Liver (tissue), 9 donors: ENCODE measurements around the gene NDRG4. TPM values are rescaled to one million over a fixed set of nuclear protein-coding genes. Genes with fewer than 3 reads are reported as not detected.

ENCODE experiments used
- DNase-seq: peaks from one replicate; pipeline ENCODE4 v3.0.0-alpha.2; 2017; ENCODE audit warnings: low spot score
- H3K27ac ChIP-seq, 2 donors: one replicate each; pipeline ENCODE4 v1.7.0; 2013; ENCODE audit warnings: inconsistent platforms in 2 of 2, low read length in 2 of 2, control low read depth in 1 of 2, low read depth in 1 of 2, mild to moderate bottlenecking in 1 of 2
- H3K27me3 ChIP-seq, 4 donors: one replicate each; pipeline versions ENCODE4 v1.6.1 to v1.7.0; 2013; ENCODE audit warnings: low read length in 3 of 4, inconsistent platforms in 1 of 4, mild to moderate bottlenecking in 1 of 4, moderate library complexity in 1 of 4; ENCODE audit not compliant: control insufficient read depth in 4 of 4, insufficient read depth in 4 of 4
- H3K36me3 ChIP-seq, 4 donors: one replicate each; pipeline versions ENCODE4 v1.6.1 to v1.7.0; 2013; ENCODE audit warnings: low read length in 3 of 4, mild to moderate bottlenecking in 3 of 4, low read depth in 1 of 4, moderate library complexity in 1 of 4; ENCODE audit not compliant: control insufficient read depth in 4 of 4, insufficient read depth in 3 of 4
- H3K4me1 ChIP-seq, 4 donors: one replicate each; pipeline versions ENCODE4 v1.6.1 to v1.7.0; 2013; ENCODE audit warnings: low read length in 3 of 4, mild to moderate bottlenecking in 3 of 4, moderate library complexity in 1 of 4; ENCODE audit not compliant: control insufficient read depth in 4 of 4, insufficient read depth in 4 of 4
- H3K4me3 ChIP-seq, 3 donors: one replicate each; pipeline versions ENCODE4 v1.6.1 to v1.7.0; 2013; ENCODE audit warnings: low read length in 3 of 3, control low read depth in 1 of 3, low read depth in 1 of 3, mild to moderate bottlenecking in 1 of 3
- H3K9ac ChIP-seq, 2 donors: one replicate each; pipeline ENCODE4 v1.7.0; 2013; ENCODE audit warnings: low read length in 2 of 2, mild to moderate bottlenecking in 2 of 2, moderate library complexity in 2 of 2, control low read depth in 1 of 2, low read depth in 1 of 2
- H3K9me3 ChIP-seq, 4 donors: one replicate each; pipeline versions ENCODE4 v1.6.1 to v1.7.0; 2013; ENCODE audit warnings: low read length in 3 of 4; ENCODE audit not compliant: control insufficient read depth in 4 of 4
- ATF3 ChIP-seq: IDR thresholded peaks from 2 replicates; pipeline ENCODE4 v1.6.1; 2016; ENCODE audit warnings: antibody characterized with exemption
- CTCF ChIP-seq: fragments of 150-350 bp; IDR thresholded peaks from 2 replicates; pipeline ENCODE4 v1.5.1; 2017; ENCODE audit warnings: improper control_type of control experiment, low read depth, low read length; ENCODE audit not compliant: missing input control
- EGR1 ChIP-seq, 2 donors: IDR thresholded peaks; 2 replicates each; pipeline ENCODE4 v1.6.1; 2016 to 2018; ENCODE audit warnings: antibody characterized with exemption in 2 of 2, low read depth in 2 of 2
- GABPA ChIP-seq, 2 donors: IDR thresholded peaks in 1 of 2; conservative IDR thresholded peaks in 1 of 2; 2 replicates each; pipeline ENCODE4 v1.6.1; 2016; ENCODE audit warnings: antibody characterized with exemption in 2 of 2, mild to moderate bottlenecking in 1 of 2, moderate library complexity in 1 of 2
- JUND ChIP-seq, 2 donors: IDR thresholded peaks; 2 replicates each; pipeline ENCODE4 v1.6.1; 2016; ENCODE audit warnings: antibody characterized with exemption in 2 of 2
- MAX ChIP-seq: IDR thresholded peaks from 2 replicates; pipeline ENCODE4 v1.6.1; 2016; ENCODE audit warnings: antibody characterized with exemption
- NR2F2 ChIP-seq: IDR thresholded peaks from 2 replicates; pipeline ENCODE4 v1.6.1; 2016; ENCODE audit warnings: antibody characterized with exemption
- RAD21 ChIP-seq, 2 donors: IDR thresholded peaks; 2 replicates each; pipeline ENCODE4 v1.6.1; 2016; ENCODE audit warnings: antibody characterized with exemption in 2 of 2, mild to moderate bottlenecking in 2 of 2
- RXRA ChIP-seq, 2 donors: IDR thresholded peaks; 2 replicates each; pipeline ENCODE4 v1.6.1; 2017 to 2018; ENCODE audit warnings: antibody characterized with exemption in 2 of 2, mild to moderate bottlenecking in 1 of 2
- SP1 ChIP-seq: IDR thresholded peaks from 2 replicates; pipeline ENCODE4 v1.6.1; 2018; ENCODE audit warnings: antibody characterized with exemption, mild to moderate bottlenecking
- YY1 ChIP-seq: IDR thresholded peaks from 2 replicates; pipeline ENCODE4 v1.6.1; 2016; ENCODE audit warnings: antibody characterized with exemption, mild to moderate bottlenecking
- WGBS: extraction: QIAGEN DNeasy Blood & Tissue Kit; methylation state at CpG from one replicate; pipeline ENCODE4 v1.1.7; 2013; 5-methylcytosine and 5-hydroxymethylcytosine counted together
- polyA plus RNA-seq, 2 donors: library from polyadenylated mRNA; stranded (reverse) in 1 of 2; unstranded in 1 of 2; fragments of 200-250 nt in 1 of 2; fragments of >200 nt in 1 of 2; fragmentation: Nextera tagmentation in 1 of 2; extraction: Ambion mirVana in 1 of 2; gene quantifications; one replicate each; pipeline versions ENCODE4 v1.2.1 to v1.2.3, GENCODE V29; 2013 to 2015
- total RNA-seq, 2 donors: library from RNA; depleted of rRNA; stranded (reverse); fragments of >200 nt; gene quantifications; one replicate each; pipeline ENCODE4 v1.2.3, GENCODE V29; 2014
- TF ChIP-seq, protein P1 (sequence below): IDR thresholded peaks from 2 replicates; pipeline ENCODE4 v1.6.1; 2016; ENCODE audit warnings: antibody characterized with exemption
- donor health status: healthy.
- donor health status: healthy.
- donor health status: healthy.
- donor health status: healthy.
- donor health status: healthy.

NDRG4 gene
- total and polyA plus RNA-seq, 4 donors: 0.40 to 1.1 (median 0.86) TPM

- H3K4me3 ChIP-seq: no peak overlapping the region
- no peak overlapping the region for H3K27ac ChIP-seq
- no peak for DNase-seq
- no peaks in the 10 kb centered on the region for H3K36me3 ChIP-seq
- H3K27me3 ChIP-seq: no peaks in the 10 kb centered on the region
- TF ChIP-seq ATF3 (no peak), JUND (IDR thresholded peaks at IDR 0.05) (no peak), CTCF (no peak), GABPA (IDR thresholded peaks at IDR 0.05 in 1 of 2, conservative IDR thresholded peaks at IDR 0.05 in 1 of 2) (no peak)
- no peaks in the 10 kb centered on the region for H3K9me3 ChIP-seq
- H3K4me1 ChIP-seq: peaks cover 4 to 16% (median 8%) of the 10 kb centered on the region in 4 donors
- WGBS: 96% methylated on average over 9 of the region's 9 CpGs
- no peak overlapping the region for H3K9ac ChIP-seq
These were observed 9.5 kb downstream of the NDRG4 start for GRCh38 chr16:58509256-58510096.

GRCh38 chr16:58510097-58510775 is 10.3 kb downstream of the NDRG4 start:
- Histone ChIP-seq H3K4me1 (peaks cover 4 to 23% (median 12%) of the 10 kb centered on the region in 4 donors), H3K36me3 (no peaks in the 10 kb centered on the region), H3K4me3 (no peak overlapping the region), H3K27me3 (no peaks in the 10 kb centered on the region), H3K9ac (no peak overlapping the region), H3K9me3 (no peaks in the 10 kb centered on the region), H3K27ac (no peak overlapping the region)
- DNase-seq: no peak
- no peak for TF ChIP-seq EGR1 (IDR thresholded peaks at IDR 0.05; ENCODE audit: low read depth in 2 of 2)
- WGBS: 94% methylated on average over 18 of the region's 18 CpGs

DNA sequence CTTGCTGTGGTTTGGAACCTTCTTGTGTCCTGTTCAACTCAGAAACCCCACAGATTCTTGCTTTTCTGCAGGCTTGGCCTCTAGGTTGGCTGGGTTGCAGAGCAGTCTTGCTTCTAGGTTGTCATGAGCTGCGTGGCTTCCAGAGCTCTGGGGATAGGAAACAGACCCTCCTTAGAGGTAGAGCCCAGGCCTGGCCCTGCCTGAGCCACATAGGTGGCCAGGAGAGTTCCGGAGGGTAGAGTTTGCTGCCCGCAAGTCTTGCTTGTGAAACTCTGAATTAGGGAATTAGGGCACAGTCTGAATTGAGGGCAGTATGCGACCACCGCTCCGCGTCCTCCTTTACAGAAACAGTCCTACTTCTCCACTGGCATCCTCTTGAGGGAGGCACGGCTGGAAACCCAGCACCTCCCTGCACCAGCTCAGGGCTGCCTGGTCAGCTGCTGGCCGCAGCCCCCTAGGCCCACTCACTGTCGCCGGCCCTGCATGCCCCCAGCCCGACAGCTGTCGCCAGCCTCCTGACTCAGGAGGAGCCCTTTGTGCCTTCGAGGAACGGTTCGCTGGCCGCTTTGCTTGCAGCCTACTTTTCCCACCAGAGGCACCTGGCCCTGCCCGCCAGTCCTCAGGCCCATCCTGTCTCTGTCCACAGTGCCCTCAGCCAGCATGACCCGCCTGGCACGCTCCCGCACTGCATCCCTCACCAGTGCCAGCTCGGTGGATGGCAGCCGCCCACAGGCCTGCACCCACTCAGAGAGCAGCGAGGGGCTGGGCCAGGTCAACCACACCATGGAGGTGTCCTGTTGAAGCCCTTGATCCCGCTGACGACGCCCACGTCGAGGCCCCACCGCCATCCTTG is 11.1 kb downstream of the NDRG4 start:
- H3K27ac ChIP-seq: no peak overlapping the region
- H3K4me1 ChIP-seq: peaks cover 4 to 23% (median 12%) of the 10 kb centered on the region in 4 donors
- H3K4me3 ChIP-seq: no peak overlapping the region
- H3K36me3 ChIP-seq: no peaks in the 10 kb centered on the region
- no peak overlapping the region for H3K9ac ChIP-seq
- no peak for DNase-seq
- WGBS: 87% methylated on average over 30 of the region's 30 CpGs
- H3K9me3 ChIP-seq: no peaks in the 10 kb centered on the region
- H3K27me3 ChIP-seq: no peaks in the 10 kb centered on the region
- TF ChIP-seq YY1 (no peak), GABPA (IDR thresholded peaks at IDR 0.05 in 1 of 2, conservative IDR thresholded peaks at IDR 0.05 in 1 of 2) (no peak), SP1 (no peak), NR2F2 (no peak), RXRA (IDR thresholded peaks at IDR 0.05) (no peak), MAX (no peak), EGR1 (IDR thresholded peaks at IDR 0.05; ENCODE audit: low read depth in 2 of 2) (no peak), RAD21 (IDR thresholded peaks at IDR 0.05) (no peak), CTCF (no peak)
- TF ChIP-seq, protein P1, sequence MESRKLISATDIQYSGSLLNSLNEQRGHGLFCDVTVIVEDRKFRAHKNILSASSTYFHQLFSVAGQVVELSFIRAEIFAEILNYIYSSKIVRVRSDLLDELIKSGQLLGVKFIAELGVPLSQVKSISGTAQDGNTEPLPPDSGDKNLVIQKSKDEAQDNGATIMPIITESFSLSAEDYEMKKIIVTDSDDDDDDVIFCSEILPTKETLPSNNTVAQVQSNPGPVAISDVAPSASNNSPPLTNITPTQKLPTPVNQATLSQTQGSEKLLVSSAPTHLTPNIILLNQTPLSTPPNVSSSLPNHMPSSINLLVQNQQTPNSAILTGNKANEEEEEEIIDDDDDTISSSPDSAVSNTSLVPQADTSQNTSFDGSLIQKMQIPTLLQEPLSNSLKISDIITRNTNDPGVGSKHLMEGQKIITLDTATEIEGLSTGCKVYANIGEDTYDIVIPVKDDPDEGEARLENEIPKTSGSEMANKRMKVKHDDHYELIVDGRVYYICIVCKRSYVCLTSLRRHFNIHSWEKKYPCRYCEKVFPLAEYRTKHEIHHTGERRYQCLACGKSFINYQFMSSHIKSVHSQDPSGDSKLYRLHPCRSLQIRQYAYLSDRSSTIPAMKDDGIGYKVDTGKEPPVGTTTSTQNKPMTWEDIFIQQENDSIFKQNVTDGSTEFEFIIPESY: no peak
